Suprapubic skin (tissue), 4 donors: Measurements from ENCODE around the gene PLEK. TPM values are rescaled to one million over a fixed set of nuclear protein-coding genes. Genes with fewer than 3 reads are reported as not detected.
"Not testable (repeated sequence)": the region's sequence is repeated elsewhere in the genome, so short reads cannot be mapped to it uniquely, and the experiment has no call there.

Experiments
- DNase-seq, 2 donors: peaks; one replicate each; pipeline ENCODE4 v3.0.0-alpha.2; 2019; ENCODE audit warnings: low spot score in 2 of 2
- H3K27ac ChIP-seq: fragments of 200-600 bp; sonication (generic); one replicate; pipeline ENCODE4 v1.5.1; 2019
- H3K27me3 ChIP-seq: fragments of 200-600 bp; sonication (generic); one replicate; pipeline ENCODE4 v1.5.1; 2019
- H3K36me3 ChIP-seq: fragments of 200-600 bp; sonication (generic); one replicate; pipeline ENCODE4 v1.5.1; 2019
- H3K4me1 ChIP-seq: fragments of 200-600 bp; sonication (generic); one replicate; pipeline ENCODE4 v1.5.1; 2019
- H3K4me3 ChIP-seq: fragments of 200-600 bp; sonication (generic); one replicate; pipeline ENCODE4 v1.5.1; 2019; ENCODE audit warnings: mild to moderate bottlenecking
- H3K9me3 ChIP-seq: fragments of 200-600 bp; sonication (generic); one replicate; pipeline ENCODE4 v1.5.1; 2019
- CTCF ChIP-seq, 2 donors: fragments of 200-600 bp in 1 of 2; fragments of 450-650 bp in 1 of 2; sonication (generic) in 1 of 2; IDR thresholded peaks; one replicate each; pipeline ENCODE4 v1.5.1; 2016 to 2019; ENCODE audit warnings: antibody characterized with exemption in 2 of 2, mild to moderate bottlenecking in 1 of 2, moderate library complexity in 1 of 2
- EP300 ChIP-seq: sonication (generic); formaldehyde crosslinking; IDR thresholded peaks from one replicate; pipeline ENCODE4 v1.6.1; 2017; ENCODE audit warnings: antibody characterized with exemption
- POLR2A ChIP-seq, 2 donors: fragments of 450-650 bp; IDR thresholded peaks; one replicate each; pipeline ENCODE4 v1.6.1; 2017; ENCODE audit warnings: antibody characterized with exemption in 2 of 2, mild to moderate bottlenecking in 2 of 2, moderate library complexity in 2 of 2
- POLR2AphosphoS5 ChIP-seq, 3 donors: sonication (generic); formaldehyde crosslinking; IDR thresholded peaks; one replicate each; pipeline ENCODE4 v1.6.1; 2017; ENCODE audit warnings: antibody characterized with exemption in 3 of 3
- WGBS: methylation state at CpG from one replicate; pipeline ENCODE4 v1.1.5; 2018; 5-methylcytosine and 5-hydroxymethylcytosine counted together
- total RNA-seq, 4 donors: library from RNA; depleted of rRNA; stranded (reverse); fragments of >200 nt; gene quantifications; one replicate each; pipeline ENCODE4 v1.1.0, GENCODE V29; 2016

The PLEK gene
- total RNA-seq, 4 donors from 2014 or later: 1.1 to 2.6 (median 1.7) TPM

- WGBS: 91% methylated on average over 1 of the region's 1 CpG
- peaks cover 20% of the 10 kb centered on the region for H3K27me3 ChIP-seq
- no peak for TF ChIP-seq POLR2AphosphoS5 (IDR thresholded peaks at IDR 0.05)
- TF ChIP-seq CTCF (IDR thresholded peaks at IDR 0.05): no peak
- no peak for TF ChIP-seq EP300
- no peak for TF ChIP-seq POLR2A (IDR thresholded peaks at IDR 0.05)
- no peak overlapping the region for H3K4me3 ChIP-seq
- H3K9me3 ChIP-seq: no peaks in the 10 kb centered on the region
- no peak overlapping the region for H3K27ac ChIP-seq
- no peak for DNase-seq
- no peaks in the 10 kb centered on the region for H3K4me1 ChIP-seq
- H3K36me3 ChIP-seq: no peaks in the 10 kb centered on the region
Measured at GRCh38 chr2:68342470-68342869, 22.6 kb upstream of the PLEK start.

GRCh38 chr2:68344031-68344430 is 21.1 kb upstream of the PLEK start:
- TF ChIP-seq POLR2AphosphoS5 (IDR thresholded peaks at IDR 0.05): no peak
- Histone ChIP-seq H3K4me3 (no peak overlapping the region), H3K27me3 (peaks cover 22% of the 10 kb centered on the region), H3K9me3 (no peaks in the 10 kb centered on the region), H3K36me3 (no peaks in the 10 kb centered on the region), H3K4me1 (no peaks in the 10 kb centered on the region), H3K27ac (no peak overlapping the region)
- no peak for DNase-seq
- 30% methylated on average over 1 of the region's 1 CpG for WGBS

GRCh38 chr2:68345129-68345875 is 19.8 kb upstream of the PLEK start:
- DNase-seq: no peak

GRCh38 chr2:68349091-68349490 is 16.0 kb upstream of the PLEK start:
- H3K9me3 ChIP-seq, H3K27me3 ChIP-seq, DNase-seq, H3K4me1 ChIP-seq, H3K27ac ChIP-seq, H3K36me3 ChIP-seq, H3K4me3 ChIP-seq: not testable (repeated sequence)
- WGBS: 93% methylated on average over 4 of the region's 4 CpGs

More at GRCh38 chr2:68345129-68345875, 19.8 kb upstream of the PLEK start:
- WGBS: 79% methylated on average over 9 of the region's 9 CpGs
- H3K4me3 ChIP-seq: no peak overlapping the region
- H3K36me3 ChIP-seq: no peaks in the 10 kb centered on the region
- peaks cover 21% of the 10 kb centered on the region for H3K27me3 ChIP-seq
- no peak overlapping the region for H3K27ac ChIP-seq
- H3K9me3 ChIP-seq: no peaks in the 10 kb centered on the region
- no peaks in the 10 kb centered on the region for H3K4me1 ChIP-seq
- TF ChIP-seq POLR2A (IDR thresholded peaks at IDR 0.05) (no peak), POLR2AphosphoS5 (IDR thresholded peaks at IDR 0.05) (no peak), EP300 (no peak), CTCF (IDR thresholded peaks at IDR 0.05) (no peak)

GRCh38 chr2:68351997-68352396 is 13.1 kb upstream of the PLEK start:
- TF ChIP-seq EP300 (no peak), CTCF (IDR thresholded peaks at IDR 0.05) (no peak), POLR2AphosphoS5 (IDR thresholded peaks at IDR 0.05) (no peak), POLR2A (IDR thresholded peaks at IDR 0.05) (no peak)
- Histone ChIP-seq H3K27ac (no peak overlapping the region), H3K36me3 (no peaks in the 10 kb centered on the region), H3K27me3 (peaks cover 5% of the 10 kb centered on the region), H3K4me3 (no peak overlapping the region), H3K9me3 (no peaks in the 10 kb centered on the region), H3K4me1 (no peaks in the 10 kb centered on the region)
- DNase-seq: no peak
- WGBS: 85% methylated on average over 6 of the region's 6 CpGs

- Histone ChIP-seq H3K9me3 (no peaks in the 10 kb centered on the region), H3K4me1 (no peaks in the 10 kb centered on the region), H3K27me3 (no peaks in the 10 kb centered on the region), H3K27ac (no peak overlapping the region), H3K36me3 (no peaks in the 10 kb centered on the region), H3K4me3 (no peak overlapping the region)
- TF ChIP-seq POLR2AphosphoS5 (IDR thresholded peaks at IDR 0.05) (no peak), CTCF (IDR thresholded peaks at IDR 0.05) (no peak), EP300 (no peak), POLR2A (IDR thresholded peaks at IDR 0.05) (no peak)
- 37% methylated on average over 2 of the region's 2 CpGs for WGBS
- DNase-seq: no peak
Measured at GRCh38 chr2:68352651-68353391, 12.3 kb upstream of the PLEK start.
